AG09319 (cell line): ENCODE results near the gene SULT1B1.

Experiments
- DNase-seq: peaks from one replicate; pipeline ENCODE4 v3.0.0-alpha.2; 2010; ENCODE audit warnings: low read depth; ENCODE audit errors: extremely low read depth
- CTCF ChIP-seq: IDR thresholded peaks from 2 replicates; pipeline ENCODE4 v1.5.1; 2011; ENCODE audit warnings: low read depth, mild to moderate bottlenecking, inconsistent platforms, low read length, moderate library complexity

Gene SULT1B1

GRCh38 chr4:69707807-69708206 is 52.6 kb downstream of the SULT1B1 start:
- no peak for TF ChIP-seq CTCF

GRCh38 chr4:69702201-69702600 is 58.2 kb downstream of the SULT1B1 start:
- DNase-seq = no peak
- no peak for TF ChIP-seq CTCF

More at GRCh38 chr4:69707807-69708206, 52.6 kb downstream of the SULT1B1 start:
- no peak for DNase-seq

GRCh38 chr4:69701696-69702095 is 58.7 kb downstream of the SULT1B1 start:
- no peak for TF ChIP-seq CTCF
- no peak for DNase-seq

GRCh38 chr4:69697536-69698242 is 62.7 kb downstream of the SULT1B1 start:
- no peak for TF ChIP-seq CTCF
- no peak for DNase-seq

GRCh38 chr4:69689599-69689998 is 70.8 kb downstream of the SULT1B1 start:
- TF ChIP-seq CTCF = peak; percentile 50
- DNase-seq = no peak

GRCh38 chr4:69684804-69685203 is 75.6 kb downstream of the SULT1B1 start:
- TF ChIP-seq CTCF = no peak
- no peak for DNase-seq
